HG02588 (cell line): ENCODE measurements around the gene ADAR.

Experiments
- ATAC-seq: cut with Tn5 transposase; IDR thresholded peaks from one replicate; pipeline ENCODE4 v1.9.1; 2021; ENCODE audit warnings: mild to moderate bottlenecking, moderate library complexity; ENCODE audit not compliant: unreplicated experiment

The ADAR gene

GRCh38 chr1:154619181-154619948 lies 11.4 kb upstream of the ADAR start:
- no peak for ATAC-seq

GRCh38 chr1:154616659-154617345 lies 8.8 kb upstream of the ADAR start:
- no peak for ATAC-seq

GRCh38 chr1:154615411-154615810 lies 7.4 kb upstream of the ADAR start:
- ATAC-seq, result no peak

GRCh38 chr1:154614901-154615300 lies 6.9 kb upstream of the ADAR start:
- ATAC-seq, result no peak

GRCh38 chr1:154614247-154614646 lies 6.3 kb upstream of the ADAR start:
- ATAC-seq, result no peak

GRCh38 chr1:154611150-154611862 lies 3.3 kb upstream of the ADAR start:
- ATAC-seq, result no peak

- no peak for ATAC-seq
Measured at GRCh38 chr1:154609398-154610380, 1.7 kb upstream of the ADAR start.

- ATAC-seq, result no peak
Measured at GRCh38 chr1:154608397-154609270, 648 bp upstream of the ADAR start.

- peak; percentile 12 for ATAC-seq
Measured at GRCh38 chr1:154607106-154607608, 829 bp downstream of the ADAR start.

GRCh38 chr1:154605534-154605933 lies 2.5 kb downstream of the ADAR start:
- ATAC-seq, result no peak

GRCh38 chr1:154603317-154603716 lies 4.7 kb downstream of the ADAR start:
- no peak for ATAC-seq

GRCh38 chr1:154599658-154600057 lies 8.3 kb downstream of the ADAR start:
- ATAC-seq, result no peak

- no peak for ATAC-seq
Measured at GRCh38 chr1:154598871-154599635, 8.9 kb downstream of the ADAR start.

- ATAC-seq, result no peak
Measured at GRCh38 chr1:154595621-154596020, 12.4 kb downstream of the ADAR start.

- no peak for ATAC-seq
Measured at GRCh38 chr1:154594811-154595210, 13.2 kb downstream of the ADAR start.

- no peak for ATAC-seq
Measured at GRCh38 chr1:154593390-154593789, 14.6 kb downstream of the ADAR start.

- no peak for ATAC-seq
Measured at GRCh38 chr1:154591206-154591605, 16.8 kb downstream of the ADAR start.

GRCh38 chr1:154590756-154591155 lies 17.2 kb downstream of the ADAR start:
- no peak for ATAC-seq

GRCh38 chr1:154589780-154590179 lies 18.2 kb downstream of the ADAR start:
- ATAC-seq, result no peak
